Common myeloid progenitor, CD34-positive (primary cell): ENCODE results near the gene SSNA1.

Experiments
- CTCF ChIA-PET: fragments of 350-600 bp; sonication (Branson Sonifier 250); formaldehyde crosslinking; loops from one replicate; lab custom pipeline; 2021; ENCODE audit warnings: antibody characterized with exemption; lab: Charles Lee
- POLR2A ChIA-PET: fragments of 350-600 bp; sonication (Branson Sonifier 250); formaldehyde crosslinking; loops from one replicate; lab custom pipeline; 2021; ENCODE audit warnings: antibody characterized with exemption; lab: Charles Lee
- DNase-seq, 3 donors: peaks; one replicate each; pipeline versions ENCODE4 v3.0.0 to v3.0.0-alpha.2; 2013
- H3K27ac ChIP-seq, 2 experiments: 1 replicate in 1 of 2; 2 replicates in 1 of 2; pipeline ENCODE4 v1.7.0; 2013; ENCODE audit warnings: inconsistent platforms in 2 of 2, low read length in 2 of 2, mild to moderate bottlenecking in 2 of 2, low read depth in 1 of 2, moderate library complexity in 1 of 2; ENCODE audit not compliant: severe bottlenecking in 2 of 2, insufficient read depth in 1 of 2, poor library complexity in 1 of 2
- H3K27me3 ChIP-seq, 5 experiments: replicated peaks in 2 of 5; 1 replicate in 3 of 5; 2 replicates in 2 of 5; pipeline versions ENCODE4 v1.6.1 to v1.7.0; 2013; ENCODE audit warnings: low read length in 4 of 5, mild to moderate bottlenecking in 2 of 5, moderate library complexity in 2 of 5, inconsistent platforms in 1 of 5; ENCODE audit not compliant: insufficient read depth in 5 of 5, control insufficient read depth in 4 of 5
- H3K36me3 ChIP-seq, 4 experiments: 1 replicate in 2 of 4; 2 replicates in 2 of 4; pipeline versions ENCODE4 v1.6.1 to v1.7.0; 2013; ENCODE audit warnings: low read length in 3 of 4, control low read depth in 1 of 4, mild to moderate bottlenecking in 1 of 4; ENCODE audit not compliant: control insufficient read depth in 4 of 4, insufficient read depth in 4 of 4
- H3K4me1 ChIP-seq, 4 experiments: 1 replicate in 3 of 4; 2 replicates in 1 of 4; pipeline versions ENCODE4 v1.6.1 to v1.7.1; 2013; ENCODE audit warnings: low read length in 3 of 4, mild to moderate bottlenecking in 3 of 4, control low read depth in 1 of 4, inconsistent platforms in 1 of 4, moderate library complexity in 1 of 4; ENCODE audit not compliant: control insufficient read depth in 4 of 4, insufficient read depth in 4 of 4; ENCODE audit errors: control extremely low read depth in 1 of 4
- H3K4me3 ChIP-seq, 7 experiments: 1 replicate in 4 of 7; 2 replicates in 3 of 7; pipeline versions ENCODE4 v1.5.1 to v1.7.0; 2013; ENCODE audit warnings: mild to moderate bottlenecking in 7 of 7, low read length in 6 of 7, moderate library complexity in 6 of 7, inconsistent platforms in 2 of 7, low read depth in 2 of 7, control low read depth in 1 of 7; ENCODE audit not compliant: insufficient read depth in 4 of 7, control insufficient read depth in 1 of 7; ENCODE audit errors: extremely low read depth in 1 of 7
- H3K9me3 ChIP-seq, 5 experiments: 1 replicate in 4 of 5; 2 replicates in 1 of 5; pipeline versions ENCODE4 v1.6.1 to v1.7.1; 2013; ENCODE audit warnings: low read length in 4 of 5, mild to moderate bottlenecking in 2 of 5, inconsistent platforms in 1 of 5, low read depth in 1 of 5, moderate library complexity in 1 of 5; ENCODE audit not compliant: control insufficient read depth in 4 of 5, insufficient read depth in 2 of 5; ENCODE audit errors: control extremely low read depth in 1 of 5
- WGBS: methylation state at CpG from one replicate; pipeline ENCODE4 v1.1.5; 2013; ENCODE audit not compliant: insufficient coverage; 5-methylcytosine and 5-hydroxymethylcytosine counted together

SSNA1 gene

GRCh38 chr9:137220317-137221094, 32.0 kb downstream of the SSNA1 start:
- Histone ChIP-seq H3K9me3 (no peaks in the 10 kb centered on the region), H3K36me3 (peaks cover 0 to 22% (median 9%) of the 10 kb centered on the region in 4 experiments), H3K4me1 (peaks cover 2 to 30% (median 26%) of the 10 kb centered on the region in 4 experiments), H3K27me3 (no peaks in the 10 kb centered on the region), H3K4me3 (no peak overlapping the region), H3K27ac (no peak overlapping the region)
- 96% methylated on average over 42 of the region's 52 CpGs for WGBS
- peak in 1 of 3 donors; percentile 11 for DNase-seq
- ChIA-PET POLR2A (no interaction called here), CTCF (interaction anchor here (1.2 to 1.5 kb wide), 3 partner anchors 10 to 44 kb away, joined by 4 to 5 read pairs (median 5); no protein-coding TSS in a partner anchor)

DNA sequence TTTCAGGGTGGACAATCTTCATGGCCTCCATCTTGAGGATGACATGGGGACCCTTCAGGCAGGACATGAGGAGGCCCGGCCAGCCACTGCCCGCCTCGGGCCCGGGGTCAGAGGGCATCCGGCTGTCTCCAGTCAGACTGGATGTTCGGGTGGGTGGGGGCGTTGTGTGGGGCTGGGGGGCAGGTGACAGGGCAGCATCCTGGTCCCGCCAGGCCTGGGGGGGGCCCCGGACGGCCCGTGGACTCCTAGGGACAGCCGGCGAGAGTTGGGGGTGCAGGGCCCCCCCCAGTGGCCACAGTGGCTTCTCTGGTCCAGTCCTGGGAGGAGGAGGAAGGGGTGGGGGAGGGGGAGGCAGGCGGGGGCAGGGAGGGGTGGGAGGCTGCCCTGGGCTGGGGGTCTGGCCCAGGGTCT, 32.6 kb downstream of the SSNA1 start:
- H3K9me3 ChIP-seq, result no peaks in the 10 kb centered on the region
- POLR2A ChIA-PET, result no interaction called here
- peaks cover 0 to under 1% (median 0%) of the 10 kb centered on the region in 5 experiments for H3K27me3 ChIP-seq
- peak overlapping the region in 1 of 7 experiments; percentile 48 for H3K4me3 ChIP-seq
- WGBS, result 100% methylated on average over 1 of the region's 14 CpGs
- CTCF ChIA-PET, result interaction anchor here (1.2 kb wide), 1 partner anchor 11 kb away, joined by 4 read pairs; no protein-coding TSS in a partner anchor
- H3K36me3 ChIP-seq, result peaks cover 0 to 16% (median 5%) of the 10 kb centered on the region in 4 experiments
- no peak for DNase-seq
- no peak overlapping the region for H3K27ac ChIP-seq
- H3K4me1 ChIP-seq, result peaks cover 2 to 30% (median 26%) of the 10 kb centered on the region in 4 experiments

DNA sequence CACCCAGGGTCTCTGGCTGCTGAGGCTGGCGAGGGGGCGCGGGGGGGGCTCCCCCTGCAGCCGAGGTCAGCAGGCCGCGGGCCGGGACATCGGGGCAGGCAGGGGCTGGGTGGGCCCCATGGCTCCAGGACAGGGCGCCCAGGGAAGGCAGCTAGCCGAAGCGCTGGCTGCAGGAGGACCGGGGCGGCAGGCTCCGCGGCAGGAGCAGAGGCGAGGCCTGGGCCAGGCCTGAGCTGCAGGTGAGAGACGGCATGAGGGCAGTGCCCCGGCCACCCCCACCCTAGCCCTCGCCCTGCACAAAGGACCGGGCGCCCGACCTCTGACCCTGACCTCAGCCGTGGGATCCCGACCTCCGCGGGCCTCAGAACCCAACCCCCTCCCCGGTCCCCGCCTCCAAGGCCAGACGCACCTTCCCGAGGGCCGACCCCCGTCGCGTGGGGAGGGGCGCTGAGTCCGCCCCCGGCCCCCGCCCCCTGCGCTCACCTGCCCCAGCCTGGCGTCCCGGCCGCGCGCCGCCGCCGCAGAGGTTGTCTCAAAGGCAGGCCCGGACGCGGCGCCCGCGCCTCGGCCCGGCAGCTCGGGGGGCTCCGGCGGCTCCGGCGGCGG, 33.1 kb downstream of the SSNA1 start:
- peaks cover 0 to 6% (median 0%) of the 10 kb centered on the region in 5 experiments for H3K27me3 ChIP-seq
- ChIA-PET CTCF (interaction anchor here (1.1 to 1.2 kb wide), 2 partner anchors 11 to 32 kb away, joined by 3 to 4 read pairs; no protein-coding TSS in a partner anchor), POLR2A (no interaction called here)
- H3K36me3 ChIP-seq, result peaks cover 0 to 11% (median 1%) of the 10 kb centered on the region in 4 experiments
- peak overlapping the region in 5 of 7 experiments; percentile 25 to 93 (median 46) for H3K4me3 ChIP-seq
- WGBS, result 11% methylated on average over 39 of the region's 61 CpGs
- H3K4me1 ChIP-seq, result peaks cover 2 to 30% (median 26%) of the 10 kb centered on the region in 4 experiments
- no peak overlapping the region for H3K27ac ChIP-seq
- no peaks in the 10 kb centered on the region for H3K9me3 ChIP-seq
- DNase-seq, result no peak

DNA sequence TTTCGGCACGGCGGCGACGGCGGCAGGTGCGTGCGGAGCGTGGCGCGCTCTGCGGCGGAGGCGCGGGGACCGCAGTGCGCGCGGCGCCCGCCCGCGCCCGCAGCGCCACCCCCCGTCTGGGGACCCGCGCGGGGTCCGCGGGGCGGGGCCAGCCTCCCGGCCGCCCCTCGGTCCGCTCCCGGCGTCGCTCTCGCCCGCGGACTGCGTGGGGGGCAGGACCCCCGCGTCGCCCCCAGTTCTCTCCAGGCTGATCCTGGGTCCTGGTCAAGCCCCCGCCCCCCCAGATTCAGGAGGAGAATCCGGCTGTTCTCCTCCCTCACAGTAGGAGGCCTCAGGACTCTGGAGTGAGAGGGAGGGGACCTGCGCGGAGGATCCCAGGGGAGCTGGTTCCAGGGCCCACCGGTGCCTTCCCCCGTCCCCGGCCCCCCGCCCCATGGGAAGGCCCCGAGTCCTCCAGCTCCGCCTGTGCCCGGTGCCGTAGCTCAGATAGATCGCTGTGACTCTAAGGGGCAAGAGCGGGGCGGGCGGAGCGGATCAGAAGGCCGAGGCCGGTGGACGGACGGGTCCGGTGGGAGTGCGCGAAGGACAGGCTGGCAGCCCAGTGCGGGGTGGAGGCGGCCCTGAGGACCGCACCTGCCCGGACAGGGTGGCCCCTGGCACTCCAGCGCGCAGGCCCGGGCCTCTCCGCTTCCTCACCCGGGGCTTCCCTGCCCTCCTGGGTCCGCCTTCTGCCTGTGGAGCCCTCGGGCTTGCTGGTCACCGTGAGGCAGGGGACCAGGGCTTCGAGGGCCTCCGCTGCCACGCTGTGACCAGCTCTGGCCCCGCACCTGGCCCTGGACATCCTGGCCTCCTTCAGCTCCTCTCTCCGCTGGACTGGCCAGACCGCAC, 34.0 kb downstream of the SSNA1 start, which contains the start of gene RNF208:
Gene RNF208 (minus strand): TSS at position 51 of the 888 bp plus-strand sequence. CDS start 1,028 bp downstream, outside the sequence.
- CTCF ChIA-PET, result interaction anchor here (0.7 to 6.3 kb wide), 9 partner anchors 13 to 103 kb away, joined by 3 to 46 read pairs (median 3); partner anchors contain the start of gene LRRC26
- Histone ChIP-seq H3K4me3 (peak within 1 kb of the TSS; percentile 13 to 93 (median 62)), H3K4me1 (peaks cover 2 to 32% (median 27%) of the 10 kb centered on the region in 4 experiments), H3K27ac (no peak within 1 kb of the TSS), H3K9me3 (no peaks in the 10 kb centered on the region), H3K27me3 (peaks cover 0 to 13% (median 0%) of the 10 kb centered on the region in 5 experiments), H3K36me3 (peaks cover 0 to 6% (median 0%) of the 10 kb centered on the region in 4 experiments)
- POLR2A ChIA-PET, result interaction anchor here (0.5 to 3.7 kb wide), 6 partner anchors 13 to 498 kb away, joined by 3 to 16 read pairs (median 3); partner anchors contain the start of gene TUBB4B
- 2% methylated on average over 79 of the region's 88 CpGs for whole genome bisulfite sequencing
- peak in 1 of 3 donors; percentile 18 for DNase-seq

DNA sequence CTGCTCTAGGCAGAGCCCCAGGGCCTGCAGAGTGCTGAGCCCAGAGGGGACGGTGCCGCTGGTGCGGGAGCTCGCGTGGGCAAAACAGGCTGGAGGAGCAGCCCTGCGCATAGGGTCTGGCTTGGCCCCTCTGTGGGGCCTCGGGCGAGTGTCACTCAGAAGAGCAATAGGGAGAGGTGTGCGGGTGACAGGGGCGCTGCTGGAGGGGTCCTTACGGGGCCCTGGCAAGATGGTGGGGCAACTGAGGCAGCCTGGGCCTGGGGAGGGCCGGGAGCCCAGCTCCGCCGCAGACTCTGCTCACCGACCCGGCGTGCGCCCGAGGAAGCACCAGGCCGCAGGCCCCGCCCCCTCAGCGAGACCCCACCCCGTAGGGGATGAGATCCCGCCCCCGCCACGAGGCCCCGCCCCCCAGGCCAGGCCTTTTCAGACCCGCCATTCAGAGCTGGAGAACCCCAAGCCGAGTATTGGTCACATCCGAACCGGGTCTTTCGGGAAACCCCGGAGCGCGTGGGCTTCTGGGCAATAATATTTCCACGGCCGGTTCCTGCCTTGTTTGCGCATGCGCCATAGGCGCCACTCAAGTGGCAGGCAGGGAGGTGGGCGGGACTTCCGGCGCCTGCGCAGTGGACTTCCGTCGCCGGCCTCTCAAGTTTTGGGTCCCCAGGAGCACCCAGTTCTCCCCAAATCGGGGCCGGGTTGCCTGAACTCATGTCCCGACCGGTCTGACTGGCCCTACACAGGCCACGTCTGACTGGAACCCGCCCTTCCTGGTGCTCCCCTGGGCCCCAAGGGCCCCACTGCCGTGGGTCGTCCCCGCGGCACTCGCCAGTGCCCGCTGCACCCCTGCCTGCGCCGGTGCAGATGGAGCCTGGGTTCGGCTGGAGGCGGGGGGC, 34.8 kb downstream of the SSNA1 start:
- Histone ChIP-seq H3K9me3 (no peaks in the 10 kb centered on the region), H3K27me3 (peaks cover 0 to 17% (median 0%) of the 10 kb centered on the region in 5 experiments), H3K4me1 (peaks cover 2 to 32% (median 27%) of the 10 kb centered on the region in 4 experiments), H3K36me3 (peaks cover 0 to 4% (median 0%) of the 10 kb centered on the region in 4 experiments), H3K4me3 (peak overlapping the region; percentile 48 to 93 (median 77)), H3K27ac (peak overlapping the region; percentile 54 to 83)
- POLR2A ChIA-PET, result interaction anchor here (0.5 to 3.7 kb wide), 7 partner anchors 14 to 499 kb away, joined by 3 to 16 read pairs (median 3); partner anchors contain the start of genes ANAPC2, SSNA1 and TUBB4B
- 0% methylated on average over 58 of the region's 63 CpGs for WGBS
- peak; percentile 98 to 99 (median 99) for DNase-seq
- CTCF ChIA-PET, result interaction anchor here (0.8 to 6.3 kb wide), 10 partner anchors 14 to 104 kb away, joined by 3 to 46 read pairs (median 3); partner anchors contain the start of gene LRRC26
